K562 (cell line): ENCODE data around the gene MXI1. TPM values are rescaled to one million over a fixed set of nuclear protein-coding genes. Genes with fewer than 3 reads are reported as not detected.

Experiments used
- ARID2 ChIP-seq: fragments of 450-650 bp; IDR thresholded peaks from 2 replicates; pipeline ENCODE4 v1.6.1; 2017; ENCODE audit warnings: antibody characterized with exemption, mild to moderate bottlenecking
- BCL6 ChIP-seq: fragments of 250-450 bp; sonication (Bioruptor Pico); IDR thresholded peaks from 2 replicates; pipeline ENCODE4 v1.4.0; 2020
- CBX3 ChIP-seq, 2 experiments: IDR thresholded peaks; 1 replicate in 1 of 2; 2 replicates in 1 of 2; pipeline ENCODE4 v1.6.1; 2012; ENCODE audit warnings: inconsistent platforms in 2 of 2, low read length in 2 of 2, borderline replicate concordance in 1 of 2, control low read depth in 1 of 2
- FIP1L1 ChIP-seq: fragments of 200-400 bp; formaldehyde crosslinking; IDR thresholded peaks from 2 replicates; pipeline ENCODE4 v1.6.1; 2018; ENCODE audit warnings: mild to moderate bottlenecking, low read depth, low read length; ENCODE audit not compliant: poor library complexity, severe bottlenecking
- FOXJ3 ChIP-seq: sonication (generic); formaldehyde crosslinking; IDR thresholded peaks from 2 replicates; pipeline ENCODE4 v1.4.0; 2020; ENCODE audit warnings: mild to moderate bottlenecking, missing genetic modification reagents
- FOXK2 ChIP-seq, 2 experiments: fragments of 450-650 bp; IDR thresholded peaks in 1 of 2; conservative IDR thresholded peaks in 1 of 2; 2 replicates each; pipeline ENCODE4 v1.6.1; 2016; ENCODE audit warnings: low read depth in 2 of 2, mild to moderate bottlenecking in 1 of 2
- ID3 ChIP-seq, 2 experiments: fragments of 250-450 bp in 1 of 2; fragments of 450-650 bp in 1 of 2; sonication (Bioruptor Pico) in 1 of 2; IDR thresholded peaks; 2 replicates each; pipeline versions ENCODE4 v1.6.1 to v1.8.0; 2016 to 2021; ENCODE audit warnings: mild to moderate bottlenecking in 2 of 2, moderate library complexity in 2 of 2, missing compliant biosample characterization in 1 of 2, missing genetic modification characterization in 1 of 2
- LEF1 ChIP-seq: fragments of 450-650 bp; IDR thresholded peaks from 2 replicates; pipeline ENCODE4 v1.6.1; 2016; ENCODE audit warnings: mild to moderate bottlenecking
- MEF2A ChIP-seq: IDR thresholded peaks from 2 replicates; pipeline ENCODE4 v1.6.1; 2011; ENCODE audit warnings: low read depth, mild to moderate bottlenecking, low read length, moderate library complexity; ENCODE audit not compliant: control insufficient read depth
- MTA1 ChIP-seq: fragments of 450-650 bp; IDR thresholded peaks from 2 replicates; pipeline ENCODE4 v1.6.1; 2017; ENCODE audit warnings: borderline replicate concordance
- MTA2 ChIP-seq: fragments of 450-650 bp; IDR thresholded peaks from 2 replicates; pipeline ENCODE4 v1.6.1; 2016; ENCODE audit warnings: low read depth
- NFRKB ChIP-seq: fragments of 450-650 bp; IDR thresholded peaks from 2 replicates; pipeline ENCODE4 v1.6.1; 2016; ENCODE audit warnings: low read depth
- NR0B1 ChIP-seq: fragments of 450-650 bp; IDR thresholded peaks from one replicate; pipeline ENCODE4 v1.6.1; 2018; ENCODE audit warnings: mild to moderate bottlenecking, moderate library complexity; ENCODE audit not compliant: partially characterized antibody
- NUFIP1 ChIP-seq: fragments of 450-650 bp; IDR thresholded peaks from 2 replicates; pipeline ENCODE4 v1.6.1; 2018; ENCODE audit not compliant: partially characterized antibody
- PREB ChIP-seq: sonication (generic); formaldehyde crosslinking; IDR thresholded peaks from 2 replicates; pipeline ENCODE4 v1.8.1; 2023; ENCODE audit warnings: mild to moderate bottlenecking, missing genetic modification reagents
- RBM15 ChIP-seq: fragments of 200-400 bp; formaldehyde crosslinking; IDR thresholded peaks from 2 replicates; pipeline ENCODE4 v1.6.1; 2018; ENCODE audit warnings: mild to moderate bottlenecking, low read length, moderate library complexity; ENCODE audit not compliant: insufficient read depth
- RBM25 ChIP-seq: fragments of 200-400 bp; formaldehyde crosslinking; IDR thresholded peaks from 2 replicates; pipeline ENCODE4 v1.6.1; 2018; ENCODE audit warnings: low read length, low read depth, moderate library complexity; ENCODE audit not compliant: severe bottlenecking
- RFX7 ChIP-seq: fragments of 250-450 bp; sonication (Bioruptor Pico); IDR thresholded peaks from 2 replicates; pipeline ENCODE4 v1.5.1; 2021; ENCODE audit warnings: mild to moderate bottlenecking
- SP1 ChIP-seq: sonication (generic); formaldehyde crosslinking; IDR thresholded peaks from 2 replicates; pipeline ENCODE4 v1.8.1; 2022; ENCODE audit warnings: mild to moderate bottlenecking, missing genetic modification reagents
- SRSF3 ChIP-seq: fragments of 200-400 bp; formaldehyde crosslinking; IDR thresholded peaks from 2 replicates; pipeline ENCODE4 v1.6.1; 2016; ENCODE audit warnings: mild to moderate bottlenecking, low read length, moderate library complexity; ENCODE audit not compliant: insufficient read depth
- TCF15 ChIP-seq: fragments of 250-450 bp; sonication (Bioruptor Pico); IDR thresholded peaks from 2 replicates; pipeline ENCODE4 v1.8.0; 2022; ENCODE audit warnings: moderate library complexity, mild to moderate bottlenecking, inconsistent platforms
- ZEB2 ChIP-seq: fragments of 450-650 bp; IDR thresholded peaks from 2 replicates; pipeline ENCODE4 v1.6.1; 2016
- ZFP36 ChIP-seq: fragments of 150-350 bp; IDR thresholded peaks from 2 replicates; pipeline ENCODE4 v1.6.1; 2018; ENCODE audit warnings: low read length, low read depth; ENCODE audit not compliant: partially characterized antibody
- ZNF12 ChIP-seq: sonication (generic); formaldehyde crosslinking; IDR thresholded peaks from 2 replicates; pipeline ENCODE4 v1.4.0; 2020; ENCODE audit warnings: mild to moderate bottlenecking, missing genetic modification reagents
- ZNF311 ChIP-seq: fragments of 250-450 bp; sonication (Bioruptor Pico); IDR thresholded peaks from 2 replicates; pipeline ENCODE4 v1.4.0; 2020; ENCODE audit warnings: mild to moderate bottlenecking, moderate library complexity
- ZNF354B ChIP-seq: fragments of 250-450 bp; sonication (Bioruptor Pico); IDR thresholded peaks from 2 replicates; pipeline ENCODE4 v1.4.0; 2020
- ZNF644 ChIP-seq: fragments of 200-800 bp; sonication (Bioruptor generic); IDR thresholded peaks from 2 replicates; pipeline ENCODE4 v1.6.1; 2016; ENCODE audit warnings: low read depth, missing genetic modification characterization, missing compliant biosample characterization
- ZNF76 ChIP-seq: fragments of 250-450 bp; sonication (Bioruptor Pico); IDR thresholded peaks from 2 replicates; pipeline ENCODE4 v1.4.0; 2020; ENCODE audit warnings: mild to moderate bottlenecking, moderate library complexity, borderline replicate concordance
- polyA plus RNA-seq, 8 experiments: library from polyadenylated mRNA; depleted of rRNA in 4 of 8; stranded (reverse) in 5 of 8; unstranded in 3 of 8; fragments of >200 nt; fragmentation: Nextera tagmentation in 2 of 8; fragmentation: Illumina TruSeq in 1 of 8; extraction: Ambion mirVana in 2 of 8; extraction: Trizol in 1 of 8; gene quantifications; 2 replicates each; pipeline versions ENCODE4 v1.2.1 to v1.2.3, GENCODE V29; 2011 to 2014; ENCODE audit warnings: inconsistent platforms in 1 of 8, missing spikeins in 1 of 8
- total RNA-seq, 7 experiments: library from RNA; depleted of rRNA in 6 of 7; stranded (reverse); fragments of >200 nt in 6 of 7; fragmentation: Illumina TruSeq in 2 of 7; extraction: Trizol in 2 of 7; gene quantifications; 2 replicates each; pipeline versions ENCODE4 v1.2.1 to v1.2.3, GENCODE V29; 2011 to 2021; ENCODE audit warnings: low replicate concordance in 1 of 7

The MXI1 gene
- total and polyA plus RNA-seq, 9 of the 15 experiments (the other 6 are each of a cell fraction or from before 2014, with no cell fraction given) = 9.1 to 23.7 (median 14.8) TPM

GRCh38 chr10:110221721-110222261, 14.4 kb downstream of the MXI1 start (continued):
- no peak for TF ChIP-seq SRSF3
- TF ChIP-seq ARID2 = no peak
- TF ChIP-seq NUFIP1 = no peak
- no peak for TF ChIP-seq MTA2
- TF ChIP-seq PREB (CRISPR knock-in tag) = no peak
- TF ChIP-seq MEF2A = peak; percentile 70; the same call in 1 of the 2 replicates
- TF ChIP-seq ZFP36 = no peak
- TF ChIP-seq ZNF644 (tag) = no peak
- no peak for TF ChIP-seq ID3 (CRISPR knock-in tag; IDR thresholded peaks at IDR 0.05)
- TF ChIP-seq ID3 (tag; IDR thresholded peaks at IDR 0.05) = no peak
- no peak for TF ChIP-seq ZNF354B (CRISPR knock-in tag)
- no peak for TF ChIP-seq TCF15 (CRISPR knock-in tag)
- peak; percentile 62 for TF ChIP-seq SP1 (CRISPR knock-in tag)
- TF ChIP-seq NFRKB = no peak
- TF ChIP-seq RFX7 = no peak
- no peak for TF ChIP-seq FOXJ3 (CRISPR knock-in tag)
- no peak for TF ChIP-seq ZNF76 (CRISPR knock-in tag)
- TF ChIP-seq MTA1 = peak; percentile 87
- TF ChIP-seq ZNF12 (CRISPR knock-in tag) = no peak
- TF ChIP-seq FOXK2 (conservative IDR thresholded peaks at IDR 0.05 in 1 of 2, IDR thresholded peaks at IDR 0.05 in 1 of 2; ENCODE audit: low read depth in 2 of 2) = peak in 1 of 2 experiments; percentile 15; a peak in 1 of 4 replicates
- no peak for TF ChIP-seq FIP1L1
- TF ChIP-seq RBM25 = no peak
- peak in 1 of 2 experiments; percentile 17; a peak in 1 of 3 replicates for TF ChIP-seq CBX3 (IDR thresholded peaks at IDR 0.05; ENCODE audit: borderline replicate concordance in 1 of 2, low read length in 2 of 2)
- TF ChIP-seq RBM15 = no peak
- TF ChIP-seq ZEB2 = peak; percentile 88
- peak; percentile 43 for TF ChIP-seq LEF1
- 0 out of 2 replicates have a peak, but pooled peaks have one; percentile 18 for TF ChIP-seq ZNF311
- no peak for TF ChIP-seq NR0B1
- TF ChIP-seq BCL6 (CRISPR knock-in tag) = no peak
